Upper lobe of left lung (tissue), 4 donors: ENCODE measurements around the gene KIF25.

Experiments
- POLR2A ChIP-seq, 4 donors: fragments of 450-650 bp; IDR thresholded peaks; one replicate each; pipeline ENCODE4 v1.5.1; 2016 to 2017; ENCODE audit warnings: antibody characterized with exemption in 4 of 4, mild to moderate bottlenecking in 2 of 4
- TF ChIP-seq, protein P1 (sequence below), 6 experiments: fragments of 450-650 bp in 4 of 6; fragments of 200-600 bp in 2 of 6; sonication (generic) in 2 of 6; IDR thresholded peaks; one replicate each; pipeline ENCODE4 v1.5.1; 2016 to 2019; ENCODE audit warnings: antibody characterized with exemption in 6 of 6

DNA sequence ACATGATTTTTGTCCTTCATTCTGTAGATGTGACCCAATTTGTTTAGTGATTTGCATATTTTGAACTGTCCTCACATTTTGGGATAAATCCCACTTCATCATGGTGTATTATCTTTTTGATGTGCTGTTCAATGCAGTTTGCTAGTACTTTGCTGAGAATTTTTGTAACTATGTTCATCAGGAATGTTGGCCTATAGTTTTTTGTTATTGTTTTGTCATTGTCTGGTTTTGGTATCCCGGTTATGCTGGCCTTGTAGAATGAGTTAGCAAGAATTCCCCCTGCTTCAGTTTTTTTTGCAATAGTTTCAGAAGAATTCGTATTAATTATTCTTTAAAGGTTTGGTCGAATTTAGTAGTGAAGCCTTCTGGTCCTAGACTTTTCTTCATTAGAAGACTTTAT lies 11.9 kb downstream of the KIF25 start:
- TF ChIP-seq, protein P1, sequence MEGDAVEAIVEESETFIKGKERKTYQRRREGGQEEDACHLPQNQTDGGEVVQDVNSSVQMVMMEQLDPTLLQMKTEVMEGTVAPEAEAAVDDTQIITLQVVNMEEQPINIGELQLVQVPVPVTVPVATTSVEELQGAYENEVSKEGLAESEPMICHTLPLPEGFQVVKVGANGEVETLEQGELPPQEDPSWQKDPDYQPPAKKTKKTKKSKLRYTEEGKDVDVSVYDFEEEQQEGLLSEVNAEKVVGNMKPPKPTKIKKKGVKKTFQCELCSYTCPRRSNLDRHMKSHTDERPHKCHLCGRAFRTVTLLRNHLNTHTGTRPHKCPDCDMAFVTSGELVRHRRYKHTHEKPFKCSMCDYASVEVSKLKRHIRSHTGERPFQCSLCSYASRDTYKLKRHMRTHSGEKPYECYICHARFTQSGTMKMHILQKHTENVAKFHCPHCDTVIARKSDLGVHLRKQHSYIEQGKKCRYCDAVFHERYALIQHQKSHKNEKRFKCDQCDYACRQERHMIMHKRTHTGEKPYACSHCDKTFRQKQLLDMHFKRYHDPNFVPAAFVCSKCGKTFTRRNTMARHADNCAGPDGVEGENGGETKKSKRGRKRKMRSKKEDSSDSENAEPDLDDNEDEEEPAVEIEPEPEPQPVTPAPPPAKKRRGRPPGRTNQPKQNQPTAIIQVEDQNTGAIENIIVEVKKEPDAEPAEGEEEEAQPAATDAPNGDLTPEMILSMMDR (IDR thresholded peaks at IDR 0.05), result no peak
- no peak for TF ChIP-seq POLR2A (IDR thresholded peaks at IDR 0.05)
